NCI-H2081 treated with DMSO at 0.1 percent for 48 hours (cell line): ENCODE data around the gene DGKI.
"Not testable (repeated sequence)": the region's sequence is repeated elsewhere in the genome, so short reads cannot be mapped to it uniquely, and the experiment has no call there.

ENCODE experiments used
- DNase-seq: peaks from one replicate; lab custom pipeline; 2025; lab: John Stamatoyannopoulos, UW

DGKI gene

GRCh38 chr7:137471128-137471527, 375.6 kb downstream of the DGKI start:
- no peak for DNase-seq

- DNase-seq = no peak
Measured at GRCh38 chr7:137469858-137470257, 376.9 kb downstream of the DGKI start.

- DNase-seq = no peak
Measured at GRCh38 chr7:137469191-137469811, 377.5 kb downstream of the DGKI start.

GRCh38 chr7:137462847-137463246, 383.9 kb downstream of the DGKI start:
- DNase-seq = no peak

GRCh38 chr7:137462074-137462715, 384.6 kb downstream of the DGKI start:
- no peak for DNase-seq

- no peak for DNase-seq
Measured at GRCh38 chr7:137458399-137458798, 388.4 kb downstream of the DGKI start.

DNA sequence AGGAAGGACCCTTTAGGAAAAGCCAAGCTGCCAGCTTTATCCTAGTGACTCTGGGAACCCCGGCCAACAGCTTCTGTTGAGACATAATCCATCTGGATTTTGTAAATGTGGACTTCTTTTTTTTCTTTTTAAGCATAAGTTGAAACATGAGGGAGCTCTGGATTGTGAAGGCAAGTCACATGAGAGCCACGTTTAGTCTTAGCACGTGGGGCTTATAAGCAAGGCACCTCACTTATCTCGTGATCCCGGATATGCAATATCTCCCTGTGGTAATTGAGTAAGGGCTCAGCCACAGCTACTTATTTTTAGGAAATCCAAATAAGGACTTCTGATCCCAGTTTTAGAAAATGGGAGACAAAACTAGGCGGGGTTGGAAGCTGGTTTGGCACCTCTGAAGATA, 392.0 kb downstream of the DGKI start:
- no peak for DNase-seq

DNA sequence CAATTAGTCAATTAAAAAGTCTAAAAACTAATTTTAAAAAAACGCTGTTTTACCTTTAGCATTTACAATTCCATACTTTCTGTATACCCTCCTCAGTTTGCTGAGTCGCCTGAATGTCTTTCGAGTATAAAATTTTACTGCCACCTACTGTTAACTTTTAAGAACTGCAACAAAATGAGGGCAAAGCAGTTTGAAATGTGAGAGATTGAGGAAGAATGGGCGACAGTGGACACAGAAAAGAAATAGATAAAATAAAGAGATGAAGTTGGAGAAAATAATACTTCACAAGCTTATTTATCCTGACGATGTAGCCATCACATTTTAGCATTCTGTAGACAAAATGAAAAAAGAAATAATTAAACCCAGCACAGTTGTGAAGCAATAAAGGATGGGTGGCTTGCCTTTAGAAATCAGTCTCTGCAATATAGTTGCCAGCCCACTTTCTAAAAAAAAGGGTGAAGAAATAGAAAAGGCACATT, 392.5 kb downstream of the DGKI start:
- peak; percentile 24 for DNase-seq

GRCh38 chr7:137453356-137453755, 393.4 kb downstream of the DGKI start:
- DNase-seq = no peak

- DNase-seq = no peak
Measured at GRCh38 chr7:137449016-137449415, 397.8 kb downstream of the DGKI start.

- not testable (repeated sequence) for DNase-seq
Measured at GRCh38 chr7:137448572-137448971, 398.2 kb downstream of the DGKI start.

- no peak for DNase-seq
Measured at GRCh38 chr7:137446025-137446424, 400.7 kb downstream of the DGKI start.

- DNase-seq = no peak
Measured at GRCh38 chr7:137445268-137445667, 401.5 kb downstream of the DGKI start.

GRCh38 chr7:137443616-137444015, 403.2 kb downstream of the DGKI start:
- no peak for DNase-seq

DNA sequence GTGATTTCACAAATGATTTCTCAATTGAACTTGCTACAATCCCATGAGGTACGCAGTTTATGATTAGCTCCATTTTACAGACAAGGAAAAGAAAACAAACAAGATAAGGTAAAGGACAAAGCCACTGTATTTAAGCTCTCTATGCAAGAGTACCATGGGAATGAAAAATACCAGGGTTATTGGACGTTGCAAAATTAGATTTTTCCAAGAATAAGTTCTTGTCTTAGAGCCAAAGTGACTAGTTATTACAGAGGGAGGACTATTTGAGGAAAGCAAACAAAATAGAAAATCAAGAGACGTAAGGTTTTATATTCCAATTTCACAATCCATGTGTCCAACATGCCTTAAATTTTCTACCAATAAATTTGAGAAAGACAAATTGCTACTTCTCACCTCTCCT, 405.3 kb downstream of the DGKI start:
- DNase-seq = no peak

DNA sequence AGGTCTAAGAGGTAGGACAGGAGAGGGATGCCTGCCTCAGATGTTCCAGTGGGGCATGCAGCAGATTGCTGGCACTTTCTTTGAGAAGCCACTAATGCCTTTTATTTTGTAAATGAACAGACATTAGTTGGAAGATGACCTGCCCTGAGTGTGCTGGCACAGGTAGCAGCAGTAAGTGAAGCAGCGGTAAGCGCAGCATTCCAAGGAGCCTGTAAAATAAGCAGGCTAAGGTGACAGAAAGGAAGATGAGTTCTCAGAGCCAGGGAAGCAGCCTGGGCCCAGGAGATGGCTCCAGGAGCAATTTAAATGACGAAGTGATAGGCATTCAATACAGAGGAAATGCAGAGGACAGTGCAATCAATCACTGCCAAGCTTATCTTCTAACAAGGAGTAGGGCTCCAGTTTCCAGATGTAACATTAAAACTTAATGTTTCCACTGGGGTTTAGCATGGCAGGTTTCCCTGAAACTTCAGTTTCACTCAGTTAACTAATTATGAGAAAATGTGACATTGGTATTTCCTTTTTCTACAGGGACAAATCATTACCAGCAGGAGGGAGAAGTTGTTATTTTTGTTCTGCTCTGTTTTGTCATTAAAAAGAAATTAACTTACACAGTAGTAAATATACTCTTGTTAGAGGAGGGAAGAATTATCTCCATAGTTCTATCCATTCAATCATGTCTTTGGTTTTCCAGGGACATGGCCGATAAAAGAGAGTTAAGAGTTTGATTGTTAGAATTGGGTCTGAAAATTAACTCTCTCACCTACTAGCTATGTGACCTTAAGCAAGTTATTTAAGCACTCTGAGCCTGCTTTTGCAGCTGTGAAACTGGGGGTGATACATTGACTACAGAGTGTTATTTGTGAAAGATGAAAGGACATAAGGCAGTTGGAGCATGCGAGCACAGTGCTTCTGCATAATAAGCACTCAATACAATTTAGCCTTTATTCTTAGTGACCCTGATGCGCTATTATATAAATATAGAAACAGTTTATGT, 406.6 kb downstream of the DGKI start:
- no peak for DNase-seq

- no peak for DNase-seq
Measured at GRCh38 chr7:137434946-137435345, 411.8 kb downstream of the DGKI start.

DNA sequence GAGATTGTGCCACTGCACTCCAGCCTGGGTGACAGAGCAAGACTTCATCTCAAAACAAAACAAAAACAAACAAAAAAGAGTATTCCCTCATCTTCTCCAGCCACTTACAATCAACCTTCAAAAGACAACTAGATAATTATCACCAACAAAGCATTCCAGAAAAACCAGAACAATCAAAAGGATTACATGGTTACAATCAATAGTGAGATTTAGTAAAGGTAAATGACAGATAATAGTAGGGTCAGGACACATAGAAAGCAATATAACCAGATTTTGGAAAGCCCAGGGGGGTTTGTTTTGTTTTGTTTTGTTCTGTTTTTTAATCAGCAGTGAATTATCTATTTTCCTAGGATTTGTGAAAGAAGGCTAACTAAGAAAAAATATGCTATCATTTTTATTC, 412.2 kb downstream of the DGKI start:
- no peak for DNase-seq

GRCh38 chr7:137423321-137423720, 423.5 kb downstream of the DGKI start:
- no peak for DNase-seq

GRCh38 chr7:137421366-137421765, 425.4 kb downstream of the DGKI start:
- no peak for DNase-seq

DNA sequence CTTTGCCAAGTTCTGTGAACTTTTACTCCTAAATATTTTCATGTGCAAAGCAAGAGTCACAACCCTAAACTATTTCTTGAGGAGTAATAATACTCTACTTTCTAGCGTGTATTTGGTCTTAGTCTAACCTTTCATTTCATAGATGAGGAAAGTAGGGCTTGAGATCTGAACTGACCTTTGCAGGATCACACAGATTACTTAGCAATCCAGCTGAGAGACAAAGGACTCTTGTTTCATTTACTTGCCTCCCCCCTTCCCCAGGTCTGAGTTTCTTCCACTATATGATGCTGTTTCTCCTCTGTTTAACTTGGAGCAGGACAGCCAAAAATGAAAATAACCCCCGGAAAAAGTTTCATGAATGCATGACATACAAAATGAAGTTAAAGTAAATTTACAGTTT, 427.9 kb downstream of the DGKI start:
- DNase-seq = no peak

DNA sequence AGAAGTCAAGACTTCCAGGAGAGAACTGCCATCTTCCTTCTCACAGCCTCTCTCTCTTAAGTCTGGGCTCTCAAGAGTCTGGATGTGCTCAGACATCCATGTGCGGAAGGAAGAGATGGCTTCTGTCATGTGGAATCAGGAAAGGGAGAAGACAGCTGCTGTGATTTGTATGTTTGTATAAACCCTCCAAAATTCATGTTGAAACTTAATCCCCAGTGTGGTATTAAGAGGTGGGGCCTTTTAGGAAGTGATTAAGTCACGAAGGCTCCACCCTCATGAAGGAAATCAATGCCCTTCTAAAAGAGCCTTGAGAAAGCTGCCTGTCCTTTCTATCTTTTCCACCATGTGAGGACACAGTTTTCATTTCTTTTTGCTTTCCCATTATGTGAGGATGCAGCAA, 429.3 kb downstream of the DGKI start:
- DNase-seq = no peak

- DNase-seq = no peak
Measured at GRCh38 chr7:137413901-137414300, 432.9 kb downstream of the DGKI start.
